ENCODE measurements around the gene ZNF322.
"Not testable (repeated sequence)": the region's sequence is repeated elsewhere in the genome, so short reads cannot be mapped to it uniquely, and the experiment has no call there.

Gene ZNF322, protein sequence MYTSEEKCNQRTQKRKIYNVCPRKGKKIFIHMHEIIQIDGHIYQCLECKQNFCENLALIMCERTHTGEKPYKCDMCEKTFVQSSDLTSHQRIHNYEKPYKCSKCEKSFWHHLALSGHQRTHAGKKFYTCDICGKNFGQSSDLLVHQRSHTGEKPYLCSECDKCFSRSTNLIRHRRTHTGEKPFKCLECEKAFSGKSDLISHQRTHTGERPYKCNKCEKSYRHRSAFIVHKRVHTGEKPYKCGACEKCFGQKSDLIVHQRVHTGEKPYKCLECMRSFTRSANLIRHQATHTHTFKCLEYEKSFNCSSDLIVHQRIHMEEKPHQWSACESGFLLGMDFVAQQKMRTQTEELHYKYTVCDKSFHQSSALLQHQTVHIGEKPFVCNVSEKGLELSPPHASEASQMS

DNA sequence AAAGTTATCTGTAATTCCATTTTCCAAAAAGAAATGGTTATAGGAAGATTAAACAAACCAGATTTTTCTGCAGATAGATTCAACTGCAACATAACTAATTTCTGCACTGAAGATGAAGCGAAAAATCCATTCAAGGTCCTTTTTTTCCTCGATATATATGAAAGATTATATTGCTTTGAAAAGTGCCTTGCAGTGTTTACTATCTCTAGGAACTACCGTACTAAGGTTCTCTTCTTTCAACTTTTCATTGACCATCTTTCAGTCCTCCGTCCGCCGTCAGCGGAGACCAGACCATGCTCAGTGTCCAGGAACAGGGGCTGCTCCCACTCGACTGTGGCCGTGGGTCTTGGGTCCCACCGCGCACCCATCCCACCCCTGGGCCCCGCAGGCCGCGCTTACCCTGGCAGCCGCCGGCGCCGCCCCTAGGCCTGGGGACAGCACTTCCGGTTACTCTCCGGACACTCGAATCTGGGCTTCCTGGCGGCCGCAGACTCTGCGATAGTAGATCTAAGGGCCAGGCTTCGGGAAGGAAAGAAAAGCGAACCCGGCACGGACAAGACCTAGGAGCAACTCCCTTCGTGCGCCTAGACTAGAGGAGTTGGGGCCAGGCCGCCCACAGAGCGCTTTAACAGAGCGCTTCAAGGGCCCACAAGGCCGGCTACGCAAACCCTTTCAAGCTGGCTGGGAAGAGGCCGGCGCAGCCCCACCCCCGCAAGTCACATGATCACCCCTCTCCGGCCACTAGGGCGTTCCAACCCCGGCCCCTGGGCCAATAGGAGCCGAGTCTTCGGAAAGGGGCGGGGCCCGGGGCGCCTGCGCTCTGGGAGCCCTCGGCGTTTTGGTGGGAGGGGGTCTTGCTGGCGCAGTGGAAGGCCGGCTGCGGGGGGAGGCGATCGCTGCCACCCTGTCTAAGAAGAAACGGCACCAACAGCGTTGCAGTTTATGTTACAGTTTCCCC is at the start of gene ZNF322:
TSS of gene ZNF322 (minus strand) at position 705 of the 958 bp plus-strand sequence. CDS start 21,193 bp downstream, outside the sequence.
- peak; percentile 69 to 86 (median 78) for DNase-seq (ENCODE audit: low read depth in 4 of 4, low spot score in 1 of 4)

DNA sequence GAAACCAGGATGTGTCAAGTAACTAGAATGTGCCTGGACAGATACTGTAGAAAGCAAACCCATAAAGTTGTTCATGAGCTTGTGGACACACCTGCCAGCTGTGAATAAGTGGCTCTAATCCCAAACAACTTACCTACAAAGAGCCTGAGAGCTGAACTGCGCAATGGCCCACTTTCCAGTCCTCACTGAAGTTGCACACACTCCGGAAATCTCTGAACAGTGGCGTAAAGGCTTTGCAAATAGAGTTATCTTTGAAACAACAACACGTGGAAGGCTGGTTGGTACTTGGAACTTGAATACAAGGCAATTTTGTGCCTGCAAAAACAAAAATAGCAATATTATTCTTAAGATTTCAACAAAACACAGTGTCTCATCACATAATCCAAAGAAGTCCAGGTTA is 46.2 kb upstream of the ZNF322 start:
- DNase-seq (ENCODE audit: low read depth in 4 of 4, low spot score in 1 of 4): not testable (repeated sequence)

DNA sequence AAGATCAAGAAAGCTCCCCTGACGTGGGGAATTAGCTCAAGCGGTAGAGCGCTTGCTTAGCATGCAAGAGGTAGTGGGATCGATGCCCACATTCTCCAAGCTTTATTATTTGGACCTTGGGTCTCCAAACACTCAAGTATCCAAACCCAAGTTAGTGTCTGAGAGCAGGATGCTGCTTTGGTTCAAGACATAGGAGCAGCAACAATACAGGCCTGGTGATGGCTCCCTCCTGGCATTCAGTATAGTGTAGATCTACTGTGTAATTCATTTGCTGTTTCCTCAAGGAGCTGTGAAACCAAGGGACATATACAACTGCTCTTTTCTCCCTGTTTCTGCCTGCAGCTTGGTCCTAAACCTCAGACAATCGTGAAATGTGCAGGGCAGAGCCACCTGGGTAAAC is 45.8 kb upstream of the ZNF322 start:
- not testable (repeated sequence) for DNase-seq (ENCODE audit: low read depth in 4 of 4, low spot score in 1 of 4)

DNA sequence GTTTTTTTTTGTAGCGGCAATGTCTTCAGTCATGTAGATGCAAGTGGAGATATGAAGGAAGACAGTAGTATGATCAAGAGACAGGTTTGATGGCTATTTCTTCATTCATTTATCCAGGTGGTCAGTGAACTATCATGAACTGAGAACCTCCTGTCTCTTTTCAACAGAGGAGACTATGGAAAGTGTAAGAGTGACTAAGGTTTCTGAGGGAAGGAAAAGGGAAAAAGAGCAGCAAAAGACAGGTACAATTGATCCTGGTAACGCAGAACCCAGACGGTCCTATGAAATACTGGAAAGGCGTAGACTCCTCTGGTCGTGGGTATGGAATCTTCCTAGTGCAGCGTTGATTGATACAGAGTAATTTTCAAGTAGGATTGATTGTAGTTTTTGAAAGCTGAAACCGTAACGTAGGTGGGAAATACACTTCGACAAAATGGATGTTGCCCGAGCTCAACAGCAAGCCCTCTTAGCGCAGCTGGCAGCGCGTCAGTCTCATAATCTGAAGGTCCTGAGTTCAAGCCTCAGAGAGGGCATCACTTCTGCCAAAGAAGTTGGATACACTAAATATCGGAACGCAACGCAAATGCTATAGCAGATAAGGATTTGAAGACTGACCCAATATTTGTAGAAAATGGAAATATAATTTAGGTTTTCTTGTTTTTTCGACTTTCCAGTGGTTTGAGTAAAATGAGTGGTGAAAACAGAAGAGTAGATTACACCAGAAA is 41.6 kb upstream of the ZNF322 start:
- DNase-seq (ENCODE audit: low read depth in 4 of 4, low spot score in 1 of 4): not testable (repeated sequence)

DNA sequence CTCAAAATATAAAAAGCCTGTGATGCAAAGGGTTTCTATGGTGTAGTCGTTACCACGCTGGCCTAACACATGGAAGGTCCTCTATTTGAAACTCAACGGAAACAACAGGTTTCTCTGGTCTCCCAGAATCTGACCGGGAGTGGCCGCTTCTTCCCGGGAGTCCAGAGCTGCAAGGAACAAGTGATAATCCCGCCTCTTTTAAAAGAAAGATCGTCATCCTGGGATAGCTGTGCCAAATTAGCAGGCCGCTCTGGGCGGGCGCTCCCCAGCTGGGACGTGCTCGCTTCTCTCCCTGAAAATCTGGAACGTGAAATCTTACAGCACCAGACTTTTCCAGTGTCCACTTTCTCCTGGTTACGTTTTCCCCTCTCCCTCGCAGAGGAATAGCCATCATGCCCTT is 38.0 kb upstream of the ZNF322 start:
- not testable (repeated sequence) for DNase-seq (ENCODE audit: low read depth in 4 of 4, low spot score in 1 of 4)

DNA sequence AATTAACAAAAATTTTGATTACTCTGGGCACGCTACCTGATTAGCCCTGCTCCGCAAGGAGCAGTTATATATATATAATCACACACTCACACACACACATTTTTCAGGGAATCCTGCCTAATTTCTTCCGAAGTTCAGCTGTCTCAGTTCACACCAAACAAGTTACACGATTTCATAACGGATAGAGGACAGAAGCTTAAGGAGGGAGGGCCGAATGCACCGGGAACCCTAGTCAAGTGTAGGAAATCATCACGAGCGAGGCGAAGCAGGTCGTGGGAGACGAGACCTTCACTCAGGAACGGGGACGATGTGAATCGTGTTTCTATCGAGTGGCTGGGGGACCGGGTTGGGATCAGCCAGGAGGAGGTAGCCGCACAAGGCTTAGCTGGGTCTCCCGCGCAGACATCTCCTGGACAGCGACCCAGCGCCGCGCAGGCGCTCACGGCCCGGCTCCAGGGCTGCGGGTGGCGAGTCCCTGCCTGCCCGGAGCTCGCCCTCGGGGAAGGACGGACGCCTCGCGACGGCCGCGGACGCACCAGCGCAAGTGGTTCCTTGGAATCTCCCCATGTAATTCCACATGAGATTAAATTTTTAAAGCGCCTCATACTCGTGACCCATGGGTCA is 29.9 kb upstream of the ZNF322 start:
- DNase-seq (ENCODE audit: low read depth in 4 of 4, low spot score in 1 of 4): not testable (repeated sequence)

DNA sequence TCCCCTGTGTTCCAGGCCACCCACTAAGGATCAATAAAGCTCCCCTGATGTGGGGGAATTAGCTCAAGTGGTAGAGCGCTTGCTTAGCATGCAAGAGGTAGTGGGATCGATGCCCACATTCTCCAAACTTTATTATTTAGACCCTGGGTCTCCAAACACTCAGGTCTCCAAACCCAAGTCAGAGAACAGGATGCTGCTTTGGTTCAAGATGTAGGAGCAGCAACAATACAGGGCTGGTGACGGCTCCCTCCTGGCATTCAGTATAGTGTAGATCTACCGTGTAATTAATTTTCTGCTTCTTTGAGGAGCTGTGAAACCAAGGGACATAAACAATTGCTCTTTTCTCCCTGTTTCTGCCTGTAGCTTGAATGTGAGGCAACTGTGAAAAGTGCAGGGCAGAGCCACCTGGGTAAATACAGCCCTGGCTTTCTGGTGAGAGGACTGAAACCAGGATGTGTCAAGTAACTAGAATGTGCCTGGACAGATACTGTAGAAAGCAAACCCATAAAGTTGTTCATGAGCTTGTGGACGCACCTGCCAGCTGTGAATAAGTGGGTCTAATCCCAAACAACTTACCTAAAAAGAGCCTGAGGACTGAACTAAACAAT is 23.0 kb upstream of the ZNF322 start:
- not testable (repeated sequence) for DNase-seq (ENCODE audit: low read depth in 4 of 4, low spot score in 1 of 4)

DNA sequence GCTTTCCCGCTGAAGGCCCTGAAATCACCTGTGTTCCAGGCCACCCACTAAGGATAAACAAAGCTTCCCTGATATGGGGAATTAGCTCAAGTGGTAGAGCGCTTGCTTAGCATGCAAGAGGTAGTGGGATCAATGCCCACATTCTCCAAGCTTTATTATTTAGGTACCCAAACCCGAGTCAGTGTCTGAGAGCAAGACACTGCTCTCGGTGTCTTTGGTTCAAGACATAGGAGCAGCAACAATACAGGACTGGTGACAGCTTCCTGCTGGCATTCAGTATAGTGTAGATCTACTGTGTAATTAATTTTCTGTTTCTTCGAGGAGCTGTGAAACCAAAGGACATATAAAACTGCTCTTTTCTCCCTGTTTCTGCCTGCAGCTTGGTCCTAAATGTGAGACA is 13.7 kb upstream of the ZNF322 start:
- DNase-seq (ENCODE audit: low read depth in 4 of 4, low spot score in 1 of 4): not testable (repeated sequence)

DNA sequence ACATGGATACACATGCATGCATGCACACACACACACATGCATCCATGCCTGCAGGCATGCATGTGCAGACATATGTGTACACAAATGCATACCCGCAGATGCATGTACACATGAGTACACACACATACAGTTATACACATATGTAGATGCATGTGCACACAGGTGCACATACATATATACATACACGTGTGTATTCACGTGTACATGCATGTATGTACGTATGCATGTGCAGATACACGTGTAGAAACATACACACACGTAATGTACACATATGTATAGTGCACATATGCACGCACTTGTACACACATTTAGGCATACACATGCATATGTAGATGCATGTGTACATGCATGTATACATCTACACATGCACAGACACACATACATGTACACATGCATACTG is 11.0 kb upstream of the ZNF322 start:
- DNase-seq (ENCODE audit: low read depth in 4 of 4, low spot score in 1 of 4): not testable (repeated sequence)

DNA sequence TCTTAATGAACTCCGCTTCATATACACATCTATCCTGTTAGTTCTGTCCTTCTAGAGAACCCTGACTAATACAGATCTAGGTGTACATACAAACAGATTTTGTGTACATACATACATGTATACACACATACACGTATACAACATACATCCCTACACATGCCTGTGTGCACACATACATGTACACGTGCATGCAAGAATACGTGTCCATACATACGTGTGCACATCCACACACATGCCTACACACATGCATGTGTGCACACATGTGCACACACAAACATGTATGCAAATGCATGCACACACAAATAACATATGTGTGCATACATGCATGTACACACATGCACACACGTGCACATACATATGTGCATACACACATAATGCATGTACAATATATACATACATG is 10.5 kb upstream of the ZNF322 start:
- not testable (repeated sequence) for DNase-seq (ENCODE audit: low read depth in 4 of 4, low spot score in 1 of 4)

DNA sequence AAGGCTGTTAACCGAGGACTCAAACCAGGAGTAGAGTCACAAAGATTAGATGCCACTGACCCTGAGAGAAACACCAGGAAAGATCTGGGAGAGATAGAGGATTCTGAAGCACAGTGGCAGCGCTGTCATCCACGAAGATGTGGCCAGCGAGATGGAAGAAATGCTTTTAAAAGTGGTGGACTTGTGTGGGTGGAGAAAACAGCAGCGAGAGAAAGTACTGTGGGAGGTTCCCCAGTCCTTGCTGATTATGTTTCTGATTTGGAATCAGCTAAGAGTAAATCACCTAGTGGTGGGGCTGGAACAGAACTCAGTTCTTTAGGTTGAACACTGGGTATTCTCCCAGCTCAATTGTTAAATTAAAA is 435 bp upstream of the ZNF322 start:
- DNase-seq (ENCODE audit: low read depth in 4 of 4, low spot score in 1 of 4): no peak

DNA sequence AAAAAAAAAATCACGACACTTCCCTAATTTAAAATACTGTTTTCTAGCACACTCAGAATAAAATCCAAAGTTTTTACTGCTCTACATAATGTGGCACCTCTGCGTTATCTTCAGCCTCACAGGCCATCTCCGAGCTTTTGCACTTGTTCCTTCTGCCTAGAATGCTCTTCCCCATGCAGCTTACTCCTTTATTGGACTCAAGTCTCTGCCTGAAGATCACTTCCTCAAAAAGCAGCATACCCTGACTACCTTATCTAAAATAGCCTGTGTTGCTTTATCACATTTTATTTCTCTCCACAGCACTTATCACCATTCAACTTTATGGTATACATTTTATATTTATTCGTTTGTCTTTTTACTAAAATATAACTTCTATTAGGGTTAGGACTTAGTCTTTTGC is 2.3 kb downstream of the ZNF322 start:
- DNase-seq (ENCODE audit: low read depth in 4 of 4, low spot score in 1 of 4): no peak

DNA sequence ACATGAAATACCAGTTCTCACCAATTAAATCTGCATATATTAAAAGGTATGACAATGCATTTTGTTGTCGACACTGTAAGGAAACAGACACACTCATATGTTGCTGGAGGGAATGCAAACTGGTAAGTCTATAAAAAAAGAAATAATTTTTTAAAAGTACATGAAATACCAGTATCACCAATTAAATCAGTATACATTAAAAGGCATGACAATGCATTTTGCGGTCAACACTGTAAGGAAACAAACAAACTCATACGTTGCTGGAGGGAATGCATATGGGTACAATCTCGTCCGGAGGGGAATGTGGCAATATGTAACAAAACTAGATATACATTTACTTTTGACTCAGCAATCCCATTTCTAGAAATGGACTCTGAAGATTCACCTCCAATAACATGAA is 6.5 kb downstream of the ZNF322 start:
- no peak for DNase-seq (ENCODE audit: low read depth in 4 of 4, low spot score in 1 of 4)

DNA sequence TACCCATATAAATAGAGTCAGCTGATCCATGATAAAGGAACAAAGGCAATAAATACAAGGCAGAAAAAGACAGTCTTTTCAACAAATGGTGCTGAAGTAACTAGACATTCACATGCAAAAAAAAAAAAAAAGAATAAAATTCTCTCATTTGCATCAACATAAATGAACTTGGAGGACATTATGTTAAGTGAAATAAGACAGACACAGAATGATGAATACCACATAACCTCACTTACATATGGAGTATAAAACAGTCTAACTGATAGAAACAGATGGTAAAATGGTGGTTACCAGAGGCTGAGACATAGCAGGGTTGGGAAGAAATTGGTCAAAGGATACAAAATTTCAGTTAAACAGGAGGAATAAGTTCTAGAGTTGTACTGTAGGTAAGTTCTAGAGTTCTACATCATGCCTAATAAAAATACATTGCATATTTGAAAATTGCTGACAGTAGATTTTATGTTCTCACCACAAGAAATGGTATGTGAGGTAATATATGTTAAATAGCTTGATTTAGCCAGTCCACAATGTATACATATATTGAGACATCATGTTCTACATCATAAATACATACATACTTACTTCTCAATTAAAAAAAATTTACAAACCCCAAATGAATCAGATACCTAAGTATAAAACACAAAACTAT is 8.3 kb downstream of the ZNF322 start:
- DNase-seq (ENCODE audit: low read depth in 4 of 4, low spot score in 1 of 4): no peak

DNA sequence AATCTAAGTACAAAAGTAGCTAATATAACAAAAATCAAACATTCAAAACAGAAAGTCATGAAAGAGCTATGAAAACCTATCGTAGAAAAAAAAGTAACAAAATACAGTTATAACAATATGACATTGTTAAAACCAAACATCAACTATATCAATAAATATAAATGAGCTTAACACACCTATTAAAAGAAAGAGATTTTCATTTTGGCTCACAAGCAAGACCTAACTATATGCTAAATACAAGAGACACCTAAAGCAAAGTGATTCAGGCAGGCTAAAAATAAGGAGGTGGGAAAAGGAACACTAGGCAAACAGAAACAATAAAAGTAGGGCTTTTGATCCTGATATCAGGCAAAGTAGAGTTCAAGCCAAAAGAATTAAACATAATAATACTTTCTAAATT is 13.5 kb downstream of the ZNF322 start:
- DNase-seq (ENCODE audit: low read depth in 4 of 4, low spot score in 1 of 4): no peak

DNA sequence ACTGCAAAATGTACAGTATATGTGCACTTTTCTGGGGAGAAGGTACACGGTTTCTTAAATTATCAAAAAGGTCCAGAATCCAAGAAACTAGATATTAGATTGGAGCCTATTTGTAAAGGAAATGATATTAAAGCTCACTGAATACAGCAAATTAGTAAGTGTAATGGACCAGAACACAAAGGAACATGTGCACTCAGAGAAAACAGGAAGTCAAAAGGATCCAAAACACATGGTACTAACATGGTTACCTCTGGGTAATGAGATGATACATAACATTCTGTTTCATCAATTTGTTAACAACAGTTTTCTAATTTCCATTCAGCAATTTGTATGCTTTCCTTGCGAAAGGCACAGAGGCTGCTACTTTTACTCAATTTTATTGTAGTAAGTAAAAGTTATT is 18.7 kb downstream of the ZNF322 start:
- DNase-seq (ENCODE audit: low read depth in 4 of 4, low spot score in 1 of 4): no peak

DNA sequence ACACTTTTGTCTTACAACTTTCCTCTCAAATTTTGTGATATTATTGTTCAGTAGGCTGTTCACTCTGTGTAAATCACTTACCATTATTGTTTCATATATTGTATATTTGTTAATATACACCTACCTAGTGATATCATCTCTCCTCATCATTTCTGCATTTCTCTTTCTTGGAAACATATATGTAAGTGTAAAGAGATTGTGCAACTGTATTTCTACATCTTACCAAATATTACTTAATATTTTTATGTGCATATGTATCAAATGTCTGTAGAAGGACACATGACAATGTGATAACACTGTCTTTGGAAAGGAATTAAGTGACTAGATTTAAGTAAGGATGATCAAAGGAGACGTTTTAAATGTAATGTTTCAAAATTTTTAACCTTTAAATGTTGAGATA is 30.2 kb downstream of the ZNF322 start:
- DNase-seq (ENCODE audit: low read depth in 4 of 4, low spot score in 1 of 4): no peak

DNA sequence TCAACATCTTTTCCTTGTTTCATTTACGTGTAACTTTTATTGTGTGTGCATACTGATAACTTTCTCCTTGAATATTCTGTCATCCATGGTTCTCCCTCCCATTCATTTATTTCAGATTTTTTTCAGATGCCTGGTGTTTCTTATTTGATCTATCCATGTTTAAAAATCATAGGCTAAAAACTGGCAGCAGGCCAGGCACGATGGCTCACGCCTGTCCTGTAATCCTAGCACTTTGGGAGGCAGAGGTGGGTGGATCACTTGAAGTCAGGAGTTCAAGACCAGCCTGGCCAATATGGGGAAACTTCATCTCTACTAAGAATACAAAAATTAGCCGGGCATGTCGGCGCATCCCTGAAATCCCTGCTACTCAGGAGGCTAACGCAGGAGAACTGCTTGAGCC is 31.7 kb downstream of the ZNF322 start:
- DNase-seq (ENCODE audit: low read depth in 4 of 4, low spot score in 1 of 4): no peak

DNA sequence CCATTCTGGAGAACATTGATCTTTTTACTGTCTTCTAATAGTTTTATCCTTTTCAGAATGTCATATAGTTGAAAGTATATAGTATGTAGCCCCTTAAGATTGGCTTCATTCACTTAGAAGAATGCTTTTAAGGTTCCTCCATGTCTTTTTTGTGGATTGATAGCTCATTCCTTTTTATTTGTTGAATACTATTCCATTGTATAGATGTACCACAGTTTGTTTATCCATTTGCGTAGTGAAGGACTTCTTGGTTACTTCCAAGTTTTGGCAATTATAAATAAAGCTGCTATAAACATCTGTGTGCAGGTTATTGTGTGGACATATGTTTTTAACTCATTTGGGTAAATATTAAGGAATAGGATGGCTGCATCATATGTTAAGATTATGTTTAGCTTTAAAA is 35.0 kb downstream of the ZNF322 start:
- no peak for DNase-seq (ENCODE audit: low read depth in 4 of 4, low spot score in 1 of 4)

DNA sequence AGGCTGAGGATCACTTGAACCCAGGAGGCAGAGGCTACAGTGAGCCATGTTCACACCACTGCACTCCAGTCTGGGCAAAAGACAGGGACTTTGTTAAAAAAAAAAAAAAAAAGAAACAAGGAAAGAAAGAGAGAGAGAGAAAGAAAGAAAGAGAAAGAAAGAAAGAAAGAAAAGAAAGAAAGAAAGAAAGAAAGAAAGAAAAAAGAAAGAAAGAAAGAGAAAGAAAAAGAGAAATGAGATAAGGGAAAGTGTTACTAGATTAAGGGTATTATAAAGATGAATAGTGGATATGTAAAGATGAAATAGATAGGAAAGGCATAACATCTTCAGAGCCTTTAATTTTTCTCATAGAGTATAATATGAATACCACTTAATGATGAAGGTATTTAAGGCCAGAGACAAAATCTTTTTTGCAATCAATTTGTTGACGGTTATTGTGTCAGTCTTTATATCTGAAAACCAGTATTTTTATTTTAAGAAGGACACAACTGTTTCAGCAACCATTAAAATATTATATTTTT is 36.1 kb downstream of the ZNF322 start:
- DNase-seq (ENCODE audit: low read depth in 4 of 4, low spot score in 1 of 4): no peak
